ENCODE measurements around the gene EPHX1. TPM values are rescaled to one million over a fixed set of nuclear protein-coding genes. Genes with fewer than 3 reads are reported as not detected.

The EPHX1 gene
- total and polyA plus RNA-seq, 2 of the 8 experiments (the other 6 are each of a cell fraction or from before 2014, with no cell fraction given) = 45.3 to 79.1 TPM

- Histone ChIP-seq H2BK120ac (replicated peaks; ENCODE audit: low read depth, low read length) (no peak overlapping the region), H3K4me3 (ENCODE audit: extremely low read depth in 1 of 4, insufficient read depth in 2 of 4, low read depth in 3 of 4, low read length in 4 of 4) (no peak overlapping the region), H3K27ac (ENCODE audit: low read depth, low read length) (no peak overlapping the region), H3K18ac (ENCODE audit: extremely low read depth, low read length) (no peak overlapping the region), H3K4me1 (replicated peaks in 1 of 4; ENCODE audit: control insufficient read depth in 3 of 4, insufficient read depth in 4 of 4, low read length in 3 of 4) (peaks cover 0 to 4% (median 3%) of the 10 kb centered on the region in 4 experiments; a peak in 3 of 7 replicates), H3K4ac (replicated peaks; ENCODE audit: insufficient read length, low read depth, low read length) (no peak overlapping the region), H3K23ac (ENCODE audit: insufficient read length) (no peak overlapping the region), H3K36me3 (ENCODE audit: control insufficient read depth in 2 of 4, insufficient read depth in 4 of 4, low read length in 3 of 4) (peaks cover 0 to 23% (median 3%) of the 10 kb centered on the region in 4 experiments; a peak in 2 of 8 replicates), H2AFZ (ENCODE audit: low read length) (no peak overlapping the region), H3K4me2 (ENCODE audit: insufficient read depth in 1 of 2, low read depth in 2 of 2, low read length in 2 of 2) (no peak overlapping the region), H2AK5ac (ENCODE audit: low read depth, low read length) (no peak overlapping the region), H3K9ac (replicated peaks in 1 of 4; ENCODE audit: extremely low read depth in 1 of 4, low read depth in 3 of 4, low read length in 3 of 4) (no peak overlapping the region), H2BK5ac (ENCODE audit: low read depth, low read length) (no peak overlapping the region), H3K79me2 (ENCODE audit: control insufficient read depth in 1 of 2, insufficient read depth in 2 of 2, low read length in 2 of 2) (no peaks in the 10 kb centered on the region), H3K9me3 (ENCODE audit: insufficient read depth in 2 of 2, low read depth in 1 of 2, low read length in 1 of 2) (no peaks in the 10 kb centered on the region), H3K23me2 (ENCODE audit: low read depth, low read length) (no peaks in the 10 kb centered on the region; the same call in 1 of the 2 replicates), H3K27me3 (replicated peaks in 1 of 4; ENCODE audit: control insufficient read depth in 3 of 4, extremely low read depth in 1 of 4, insufficient read depth in 3 of 4, low read length in 3 of 4) (no peaks in the 10 kb centered on the region), H2BK20ac (ENCODE audit: low read length) (no peak overlapping the region), H2BK15ac (ENCODE audit: low read length) (no peak overlapping the region), H3K79me1 (ENCODE audit: low read depth, low read length) (0 out of 2 replicates have a peak, but pooled peaks cover 2% of the 10 kb centered on the region), H3K56ac (replicated peaks; ENCODE audit: insufficient read length, low read depth, low read length) (no peak overlapping the region), H4K8ac (ENCODE audit: extremely low read depth, insufficient read depth, low read length) (no peak overlapping the region), H3K14ac (ENCODE audit: insufficient read length) (no peak overlapping the region), H4K20me1 (replicated peaks in 1 of 2; ENCODE audit: control insufficient read depth in 1 of 2, insufficient read depth in 2 of 2, low read length in 2 of 2) (peaks cover 0 to 3% of the 10 kb centered on the region in 2 experiments), H2BK12ac (ENCODE audit: low read depth, low read length) (no peak overlapping the region), H4K5ac (ENCODE audit: insufficient read length, low read depth, low read length) (no peak overlapping the region), H4K91ac (replicated peaks; ENCODE audit: insufficient read length, low read length) (no peak overlapping the region)
- no peak for DNase-seq (ENCODE audit: low read depth in 1 of 2, low spot score in 2 of 2)
- no peak for TF ChIP-seq SP4 (IDR thresholded peaks at IDR 0.05; ENCODE audit: low read length)
- no peak for TF ChIP-seq EGR1 (IDR thresholded peaks at IDR 0.05; ENCODE audit: borderline replicate concordance, low read depth, low read length)
- no peak for TF ChIP-seq MAFK (IDR thresholded peaks at IDR 0.05; ENCODE audit: low read depth, low read length)
- 94% methylated on average over 4 of the region's 4 CpGs; no CpG with 5 or more reads in 1 of the 2 experiments for WGBS, 2 experiments (ENCODE audit: extremely low coverage in 1 of 2, insufficient coverage in 1 of 2, insufficient read length in 1 of 2, insufficient replicate concordance in 2 of 2, low coverage in 1 of 2, low lambda C conversion rate in 2 of 2, missing lambda C conversion rate in 1 of 2)
- ChIA-PET POLR2A (ENCODE audit: partially characterized antibody) (interaction anchor here (0.7 to 3.5 kb wide), 11 partner anchors 8 to 285 kb away, joined by 3 to 12 read pairs (median 3); partner anchors contain the start of gene TMEM63A), CTCF (ENCODE audit: partially characterized antibody) (interaction anchor here (0.8 to 3.4 kb wide), 7 partner anchors 14 to 365 kb away, joined by 3 to 11 read pairs (median 4); no protein-coding TSS in a partner anchor)
- no peak for FAIRE-seq
These were observed 30.8 kb downstream of the EPHX1 start for GRCh38 chr1:225840713-225841112.
